HepG2 (cell line): ENCODE data around the gene OBSL1. TPM values are rescaled to one million over a fixed set of nuclear protein-coding genes. Genes with fewer than 3 reads are reported as not detected.
A peak's percentile ranks its signal among the peaks of the same experiment; 100 is the strongest.

ENCODE experiments used
- ARNTL ChIP-seq: sonication (generic); formaldehyde crosslinking; IDR thresholded peaks from 2 replicates; pipeline ENCODE4 v1.4.0; 2020; ENCODE audit warnings: mild to moderate bottlenecking, missing genetic modification reagents
- ASH2L ChIP-seq: fragments of 300-600, 200-600 bp; sonication (generic); IDR thresholded peaks from 2 replicates; pipeline ENCODE4 v1.7.0; 2017; ENCODE audit warnings: low read depth, mild to moderate bottlenecking, moderate library complexity, mixed read lengths, low read length; ENCODE audit not compliant: insufficient read length
- ATF3 ChIP-seq: sonication (generic); formaldehyde crosslinking; IDR thresholded peaks from 2 replicates; pipeline ENCODE4 v1.4.0; 2020; ENCODE audit warnings: missing genetic modification reagents
- BHLHE40 ChIP-seq: IDR thresholded peaks from 2 replicates; pipeline ENCODE4 v1.6.1; 2011; ENCODE audit warnings: low read length, improper control_type of control experiment
- CHD4 ChIP-seq: fragments of 200-600 bp; sonication (generic); IDR thresholded peaks from 2 replicates; pipeline ENCODE4 v1.7.0; 2017; ENCODE audit warnings: mild to moderate bottlenecking, low read length, borderline replicate concordance
- DNMT3B ChIP-seq: conservative IDR thresholded peaks from 2 replicates; pipeline ENCODE4 v1.6.1; 2016; ENCODE audit warnings: missing biosample characterization, control low read depth
- GTF2F1 ChIP-seq: fragments of 150-350 bp; IDR thresholded peaks from 2 replicates; pipeline ENCODE4 v1.6.1; 2014; ENCODE audit warnings: low read length
- GTF3A ChIP-seq: sonication (generic); formaldehyde crosslinking; conservative IDR thresholded peaks from 2 replicates; pipeline ENCODE4 v1.4.0; 2020; ENCODE audit warnings: mild to moderate bottlenecking, missing genetic modification reagents
- HNF4A ChIP-seq: sonication (generic); formaldehyde crosslinking; IDR thresholded peaks from 2 replicates; pipeline ENCODE4 v1.4.0; 2020; ENCODE audit warnings: missing genetic modification reagents
- HOXA5 ChIP-seq: sonication (generic); formaldehyde crosslinking; IDR thresholded peaks from 2 replicates; pipeline ENCODE4 v1.4.0; 2020; ENCODE audit warnings: missing genetic modification reagents
- KLF11 ChIP-seq: IDR thresholded peaks from 2 replicates; pipeline ENCODE4 v1.6.1; 2016; ENCODE audit warnings: missing compliant biosample characterization
- NCOR1 ChIP-seq: fragments of 200-600 bp; sonication (generic); IDR thresholded peaks from 2 replicates; pipeline ENCODE4 v1.7.0; 2017; ENCODE audit warnings: antibody characterized with exemption, low read length, borderline replicate concordance
- POLR2A ChIP-seq, 2 experiments: IDR thresholded peaks; 2 replicates each; pipeline ENCODE4 v1.6.1; 2011; ENCODE audit warnings: low read depth in 2 of 2, low read length in 2 of 2, mild to moderate bottlenecking in 1 of 2, moderate library complexity in 1 of 2; ENCODE audit not compliant: insufficient read depth in 1 of 2
- RARG ChIP-seq: sonication (generic); formaldehyde crosslinking; IDR thresholded peaks from 2 replicates; pipeline ENCODE4 v1.4.0; 2020; ENCODE audit warnings: low read depth, mild to moderate bottlenecking, missing genetic modification reagents
- SMC3 ChIP-seq: IDR thresholded peaks from 2 replicates; pipeline ENCODE4 v1.6.1; 2011; ENCODE audit warnings: low read length, improper control_type of control experiment
- STAT5B ChIP-seq: sonication (generic); formaldehyde crosslinking; IDR thresholded peaks from 2 replicates; pipeline ENCODE4 v1.4.0; 2020; ENCODE audit warnings: missing genetic modification reagents
- TGIF2 ChIP-seq: IDR thresholded peaks from 2 replicates; pipeline ENCODE4 v1.6.1; 2016; ENCODE audit warnings: control low read depth, missing compliant biosample characterization
- ZHX2 ChIP-seq, 2 experiments: sonication (generic) in 1 of 2; formaldehyde crosslinking in 1 of 2; IDR thresholded peaks; 2 replicates each; pipeline versions ENCODE4 v1.6.1 to v1.9.0; 2014 to 2022; ENCODE audit warnings: antibody characterized with exemption in 1 of 2, borderline replicate concordance in 1 of 2, inconsistent platforms in 1 of 2, low read depth in 1 of 2, missing genetic modification reagents in 1 of 2
- ZNF160 ChIP-seq: sonication (generic); formaldehyde crosslinking; IDR thresholded peaks from 2 replicates; pipeline ENCODE4 v1.8.0; 2022; ENCODE audit warnings: mild to moderate bottlenecking, inconsistent platforms, missing genetic modification reagents
- ZNF256 ChIP-seq: sonication (generic); formaldehyde crosslinking; conservative IDR thresholded peaks from 2 replicates; pipeline ENCODE4 v1.4.0; 2020; ENCODE audit warnings: missing genetic modification reagents
- ZNF670 ChIP-seq: sonication (generic); formaldehyde crosslinking; IDR thresholded peaks from 2 replicates; pipeline ENCODE4 v1.8.0; 2022; ENCODE audit warnings: mild to moderate bottlenecking, missing genetic modification reagents, borderline replicate concordance
- ZSCAN5A ChIP-seq: sonication (generic); formaldehyde crosslinking; IDR thresholded peaks from 2 replicates; pipeline ENCODE4 v1.8.0; 2022; ENCODE audit warnings: mild to moderate bottlenecking, missing genetic modification reagents, borderline replicate concordance
- polyA plus RNA-seq, 8 experiments: library from polyadenylated mRNA; depleted of rRNA in 3 of 8; stranded (reverse) in 7 of 8; unstranded in 1 of 8; fragments of >200 nt; fragmentation: Illumina TruSeq in 4 of 8; extraction: Trizol in 4 of 8; gene quantifications; 2 replicates each; pipeline versions ENCODE4 v1.2.1 to v1.2.3, GENCODE V29; 2011 to 2016; ENCODE audit warnings: low read depth in 4 of 8, missing spikeins in 1 of 8, mixed read lengths in 1 of 8; ENCODE audit not compliant: insufficient read depth in 1 of 8
- total RNA-seq, 5 experiments: library from RNA; depleted of rRNA; stranded (reverse); fragments of >200 nt; fragmentation: Illumina TruSeq; extraction: Trizol; gene quantifications; 2 replicates each; pipeline ENCODE4 v1.2.3, GENCODE V29; 2016; ENCODE audit warnings: low read depth in 1 of 5

OBSL1 gene
- total and polyA plus RNA-seq, 2 of the 13 experiments (the other 11 are each of a cell fraction or from before 2014, with no cell fraction given), result 86.7 to 218 TPM

- TF ChIP-seq CHD4 (peak; percentile 58; the same call in 1 of the 2 replicates), TGIF2 (CRISPR knock-in tag) (0 out of 2 replicates have a peak, but pooled peaks have one; percentile 2), ZSCAN5A (0 out of 2 replicates have a peak, but pooled peaks have one; percentile 12), ZNF670 (CRISPR knock-in tag) (peak; percentile 73; the same call in 1 of the 2 replicates), RARG (no peak), ATF3 (no peak), ARNTL (peak; percentile 15; the same call in 1 of the 2 replicates), GTF2F1 (0 out of 2 replicates have a peak, but pooled peaks have one; percentile 20), ASH2L (peak; percentile 67), BHLHE40 (no peak), GTF3A (CRISPR knock-in tag) (0 out of 2 replicates have a peak, but pooled peaks have one; percentile 34), DNMT3B (no peak), KLF11 (CRISPR knock-in tag) (0 out of 2 replicates have a peak, but pooled peaks have one; percentile 12), ZNF256 (CRISPR knock-in tag) (0 out of 2 replicates have a peak, but pooled peaks have one; percentile 8), SMC3 (peak; percentile 14; the same call in 1 of the 2 replicates), POLR2A (IDR thresholded peaks at IDR 0.05; ENCODE audit: insufficient read depth in 1 of 2, low read depth in 2 of 2, low read length in 2 of 2) (peak in 1 of 2 experiments; percentile 65; a peak in 3 of 4 replicates), HNF4A (CRISPR knock-in tag) (no peak), ZHX2 (IDR thresholded peaks at IDR 0.05; ENCODE audit: low read depth) (no peak), ZHX2 (CRISPR knock-in tag; IDR thresholded peaks at IDR 0.05; ENCODE audit: borderline replicate concordance) (no peak), NCOR1 (peak; percentile 63), STAT5B (peak; percentile 46; the same call in 1 of the 2 replicates), HOXA5 (no peak), ZNF160 (CRISPR knock-in tag) (0 out of 2 replicates have a peak, but pooled peaks have one; percentile 61)
Observed at GRCh38 chr2:219598308-219599078, 27.2 kb upstream of the OBSL1 start (continued).
